B cell (primary cell): ENCODE measurements around the gene GGT6. TPM values are rescaled to one million over a fixed set of nuclear protein-coding genes. Genes with fewer than 3 reads are reported as not detected.
"Not testable (repeated sequence)": the region's sequence is repeated elsewhere in the genome, so short reads cannot be mapped to it uniquely, and the experiment has no call there.

Source experiments
- ATAC-seq: fragments of 200-7000 bp; cut with Tn5 transposase; one replicate; pipeline ENCODE4 v1.10.0; 2021; ENCODE audit warnings: low read depth, mild to moderate bottlenecking, moderate number of reproducible peaks, moderate library complexity
- CTCF ChIA-PET: fragments of 350-600 bp; sonication (Branson Sonifier 250); formaldehyde crosslinking; loops from one replicate; lab custom pipeline; 2021; ENCODE audit warnings: antibody characterized with exemption, inconsistent platforms; lab: Charles Lee
- POLR2A ChIA-PET: fragments of 350-600 bp; sonication (Branson Sonifier 250); formaldehyde crosslinking; loops from one replicate; lab custom pipeline; 2021; ENCODE audit warnings: antibody characterized with exemption; lab: Charles Lee
- DNase-seq: peaks from one replicate; pipeline ENCODE4 v3.0.0; 2013
- H2AFZ ChIP-seq: 2 replicates; pipeline ENCODE4 v1.6.1; 2012; ENCODE audit warnings: mild to moderate bottlenecking, low read depth, low read length; ENCODE audit not compliant: insufficient read depth, poor library complexity, severe bottlenecking
- H3K27ac ChIP-seq, 2 donors: 1 replicate in 1 of 2; 2 replicates in 1 of 2; pipeline ENCODE4 v1.5.1; 2012 to 2013; ENCODE audit warnings: low read length in 2 of 2, mild to moderate bottlenecking in 2 of 2, moderate library complexity in 1 of 2
- H3K27me3 ChIP-seq, 4 experiments: fragments of 200-600 bp in 1 of 4; sonication (generic) in 1 of 4; replicated peaks in 1 of 4; 1 replicate in 2 of 4; 2 replicates in 2 of 4; pipeline versions ENCODE4 v1.6.1 to v1.7.0; 2013 to 2016; ENCODE audit warnings: low read length in 3 of 4, mild to moderate bottlenecking in 2 of 4, mixed read lengths in 1 of 4, moderate library complexity in 1 of 4; ENCODE audit not compliant: insufficient read depth in 4 of 4, control insufficient read depth in 3 of 4; ENCODE audit errors: control extremely low read depth in 1 of 4
- H3K36me3 ChIP-seq, 2 experiments: replicated peaks in 1 of 2; 1 replicate in 1 of 2; 2 replicates in 1 of 2; pipeline versions ENCODE4 v1.6.1 to v1.7.1; 2013; ENCODE audit warnings: low read length in 1 of 2; ENCODE audit not compliant: insufficient read depth in 2 of 2, control insufficient read depth in 1 of 2; ENCODE audit errors: control extremely low read depth in 1 of 2, extremely low read depth in 1 of 2
- H3K4me1 ChIP-seq, 2 donors: fragments of 200-600 bp in 1 of 2; sonication (generic) in 1 of 2; 1 replicate in 1 of 2; 2 replicates in 1 of 2; pipeline versions ENCODE4 v1.5.1 to v1.6.1; 2013 to 2017; ENCODE audit warnings: low read length in 2 of 2; ENCODE audit not compliant: control insufficient read depth in 2 of 2, insufficient read depth in 2 of 2
- H3K4me2 ChIP-seq: replicated peaks from 2 replicates; pipeline ENCODE3; 2012; ENCODE audit warnings: mild to moderate bottlenecking, low read depth, low read length; ENCODE audit not compliant: poor library complexity, severe bottlenecking
- H3K4me3 ChIP-seq, 5 experiments: fragments of 200-600 bp in 1 of 5; sonication (generic) in 1 of 5; 1 replicate in 3 of 5; 2 replicates in 2 of 5; pipeline versions ENCODE4 v1.5.1 to v1.7.0; 2011 to 2016; ENCODE audit warnings: low read length in 4 of 5, mild to moderate bottlenecking in 4 of 5, low read depth in 2 of 5, control low read depth in 1 of 5, moderate library complexity in 1 of 5; ENCODE audit not compliant: insufficient read depth in 1 of 5; ENCODE audit errors: control extremely low read depth in 1 of 5, extremely low read depth in 1 of 5
- H3K79me2 ChIP-seq: fragments of 200-600 bp; sonication (generic); one replicate; pipeline ENCODE4 v1.6.0; 2016; ENCODE audit warnings: low read length; ENCODE audit not compliant: control insufficient read depth, insufficient read depth
- H3K9ac ChIP-seq: fragments of 200-600 bp; sonication (generic); 2 replicates; pipeline ENCODE4 v1.6.1; 2017; ENCODE audit warnings: mild to moderate bottlenecking, low read length, moderate library complexity
- H3K9me3 ChIP-seq, 3 donors: one replicate each; pipeline versions ENCODE4 v1.6.1 to v1.7.1; 2013; ENCODE audit warnings: low read length in 2 of 3; ENCODE audit not compliant: control insufficient read depth in 2 of 3, insufficient read depth in 1 of 3; ENCODE audit errors: control extremely low read depth in 1 of 3
- H4K20me1 ChIP-seq: 2 replicates; pipeline ENCODE4 v1.6.0; 2012; ENCODE audit warnings: mild to moderate bottlenecking, low read length; ENCODE audit not compliant: insufficient read depth, control insufficient read depth, poor library complexity, severe bottlenecking
- H3K27ac Mint-ChIP-seq: one replicate; pipeline ENCODE4 v1.8.0; 2021; ENCODE audit warnings: mixed read lengths
- H3K27me3 Mint-ChIP-seq: one replicate; pipeline ENCODE4 v1.8.0; 2021; ENCODE audit warnings: mixed read lengths
- H3K4me1 Mint-ChIP-seq: one replicate; pipeline ENCODE4 v1.8.0; 2021; ENCODE audit warnings: mixed read lengths
- H3K4me3 Mint-ChIP-seq: one replicate; pipeline ENCODE4 v1.8.0; 2021; ENCODE audit warnings: mixed read lengths
- H3K9me3 Mint-ChIP-seq: one replicate; pipeline ENCODE4 v1.8.0; 2022; ENCODE audit warnings: mixed read lengths; ENCODE audit not compliant: insufficient read depth
- EZH2 ChIP-seq: IDR thresholded peaks from 2 replicates; pipeline ENCODE4 v1.6.1; 2012; ENCODE audit warnings: borderline replicate concordance, low read depth, mild to moderate bottlenecking, moderate library complexity, low read length; ENCODE audit not compliant: insufficient read depth, poor library complexity, severe bottlenecking
- WGBS: methylation state at CpG from one replicate; pipeline ENCODE4 v1.1.5; 2013; ENCODE audit warnings: missing lambda C conversion rate; ENCODE audit not compliant: insufficient coverage; 5-methylcytosine and 5-hydroxymethylcytosine counted together
- intact Hi-C: fragments of 100-400 bp; cut with micrococcal nuclease; formaldehyde crosslinking; loops from one replicate; pipeline ENCODE4 v1.10.0; 2022
- polyA plus RNA-seq: library from polyadenylated mRNA; depleted of rRNA; stranded (reverse); fragments of >200 nt; gene quantifications from 2 replicates; pipeline ENCODE4 v1.2.3, GENCODE V29; 2012
- total RNA-seq, 2 donors: library from RNA; stranded (reverse); fragments of 120-200 nt in 1 of 2; gene quantifications; 1 replicate in 1 of 2; 2 replicates in 1 of 2; pipeline versions ENCODE4 v1.2.3 to v1.2.4, GENCODE V29; 2013 to 2022
- TF ChIP-seq, protein P1 (sequence below): fragments of 200-600 bp; IDR thresholded peaks from one replicate; pipeline ENCODE4 v1.8.0; 2022; ENCODE audit warnings: antibody characterized with exemption, mild to moderate bottlenecking

The GGT6 gene
- total and polyA plus RNA-seq, 2 donors (not counting 1 experiment from before 2014, with no cell fraction given), result not detected

DNA sequence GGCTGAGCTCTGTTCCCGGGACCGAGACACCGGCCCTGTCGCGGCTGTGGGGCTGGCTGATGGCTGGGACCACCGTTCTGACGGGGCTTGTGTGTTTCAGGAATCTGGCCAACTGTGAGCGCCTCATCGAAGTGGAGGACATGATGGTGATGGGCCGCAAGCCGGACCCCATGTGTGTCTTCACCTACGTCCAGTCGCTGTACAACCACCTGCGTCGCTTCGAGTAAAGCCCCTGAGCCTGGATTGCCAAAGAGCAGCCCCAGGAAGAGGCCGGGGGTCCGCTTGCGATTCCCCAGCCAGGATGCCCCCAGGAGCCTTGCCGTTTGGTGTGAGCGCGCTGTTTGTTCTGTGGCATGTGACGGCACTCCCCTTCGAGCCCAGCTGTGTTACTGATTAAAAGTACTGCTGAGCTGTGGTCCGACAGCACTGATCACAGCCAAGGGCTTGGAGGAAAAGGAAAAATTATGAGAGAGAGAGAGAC lies 46.9 kb upstream of the GGT6 start:
- H3K4me1 Mint-ChIP-seq, result no peaks in the 10 kb centered on the region
- no peak overlapping the region for H3K4me2 ChIP-seq
- no peak overlapping the region for H3K4me3 ChIP-seq
- no peak overlapping the region for H3K27ac Mint-ChIP-seq
- no peak for DNase-seq
- no peaks in the 10 kb centered on the region for H3K9me3 Mint-ChIP-seq
- no peak overlapping the region for H3K4me3 Mint-ChIP-seq
- H3K27ac ChIP-seq, result no peak overlapping the region
- H3K79me2 ChIP-seq, result no peaks in the 10 kb centered on the region
- H2AFZ ChIP-seq, result no peak overlapping the region
- H3K9ac ChIP-seq, result no peak overlapping the region
- H3K27me3 Mint-ChIP-seq, result peaks cover 40% of the 10 kb centered on the region
- no peak for TF ChIP-seq EZH2
- TF ChIP-seq, protein P1, sequence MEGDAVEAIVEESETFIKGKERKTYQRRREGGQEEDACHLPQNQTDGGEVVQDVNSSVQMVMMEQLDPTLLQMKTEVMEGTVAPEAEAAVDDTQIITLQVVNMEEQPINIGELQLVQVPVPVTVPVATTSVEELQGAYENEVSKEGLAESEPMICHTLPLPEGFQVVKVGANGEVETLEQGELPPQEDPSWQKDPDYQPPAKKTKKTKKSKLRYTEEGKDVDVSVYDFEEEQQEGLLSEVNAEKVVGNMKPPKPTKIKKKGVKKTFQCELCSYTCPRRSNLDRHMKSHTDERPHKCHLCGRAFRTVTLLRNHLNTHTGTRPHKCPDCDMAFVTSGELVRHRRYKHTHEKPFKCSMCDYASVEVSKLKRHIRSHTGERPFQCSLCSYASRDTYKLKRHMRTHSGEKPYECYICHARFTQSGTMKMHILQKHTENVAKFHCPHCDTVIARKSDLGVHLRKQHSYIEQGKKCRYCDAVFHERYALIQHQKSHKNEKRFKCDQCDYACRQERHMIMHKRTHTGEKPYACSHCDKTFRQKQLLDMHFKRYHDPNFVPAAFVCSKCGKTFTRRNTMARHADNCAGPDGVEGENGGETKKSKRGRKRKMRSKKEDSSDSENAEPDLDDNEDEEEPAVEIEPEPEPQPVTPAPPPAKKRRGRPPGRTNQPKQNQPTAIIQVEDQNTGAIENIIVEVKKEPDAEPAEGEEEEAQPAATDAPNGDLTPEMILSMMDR, result no peak
- POLR2A ChIA-PET, result no interaction called here
- H3K36me3 ChIP-seq, result no peaks in the 10 kb centered on the region
- H3K4me1 ChIP-seq, result no peaks in the 10 kb centered on the region
- intact Hi-C loops, result no loop called here
- no peaks in the 10 kb centered on the region for H4K20me1 ChIP-seq
- no peak for ATAC-seq
- H3K9me3 ChIP-seq, result no peaks in the 10 kb centered on the region
- H3K27me3 ChIP-seq, result peaks cover 0 to 8% (median 1%) of the 10 kb centered on the region in 4 experiments
- CTCF ChIA-PET, result interaction anchor here (0.6 kb wide), 2 partner anchors 8 to 100 kb away, joined by 3 read pairs; no protein-coding TSS in a partner anchor
- 77% methylated on average over 24 of the region's 25 CpGs for WGBS

DNA sequence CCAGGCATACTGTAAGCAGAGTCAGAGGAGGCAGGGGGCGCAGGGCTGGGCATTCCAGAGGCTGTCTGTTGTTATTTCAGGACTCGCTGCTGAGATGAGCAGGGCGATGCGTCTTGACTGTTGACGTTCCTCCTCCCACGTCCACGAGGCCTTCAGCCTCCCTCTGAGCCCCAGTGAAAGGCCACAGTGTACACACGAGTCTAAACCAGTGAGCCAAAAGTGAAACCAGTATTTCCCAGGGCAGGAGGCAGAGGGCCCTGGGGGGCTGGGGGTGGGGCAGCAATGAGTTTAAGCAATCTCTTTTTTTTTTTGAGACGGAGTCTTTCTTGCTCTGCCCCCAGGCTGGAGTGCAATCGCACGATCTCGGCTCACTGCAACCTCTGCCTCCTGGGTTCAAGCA lies 45.4 kb upstream of the GGT6 start:
- H4K20me1 ChIP-seq, result no peaks in the 10 kb centered on the region
- peaks cover 0 to 8% (median 1%) of the 10 kb centered on the region in 4 experiments for H3K27me3 ChIP-seq
- no peak overlapping the region for H3K27ac ChIP-seq
- H3K4me3 ChIP-seq, result no peak overlapping the region
- H3K4me1 ChIP-seq, result no peaks in the 10 kb centered on the region
- WGBS, result 31% methylated on average over 8 of the region's 12 CpGs
- H3K9me3 ChIP-seq, result no peaks in the 10 kb centered on the region
- Mint-ChIP-seq H3K4me1 (no peaks in the 10 kb centered on the region), H3K27me3 (peaks cover 36% of the 10 kb centered on the region), H3K27ac (no peak overlapping the region), H3K9me3 (no peaks in the 10 kb centered on the region), H3K4me3 (no peak overlapping the region)
- ATAC-seq (no peak), DNase-seq (no peak)
- H3K9ac ChIP-seq, result no peak overlapping the region
- H3K79me2 ChIP-seq, result no peaks in the 10 kb centered on the region
- intact Hi-C loops, result no loop called here
- ChIA-PET CTCF (no interaction called here), POLR2A (no interaction called here)
- TF ChIP-seq, protein P1, result no peak
- no peak for TF ChIP-seq EZH2
- no peak overlapping the region for H3K4me2 ChIP-seq
- H2AFZ ChIP-seq, result no peak overlapping the region
- H3K36me3 ChIP-seq, result no peaks in the 10 kb centered on the region

DNA sequence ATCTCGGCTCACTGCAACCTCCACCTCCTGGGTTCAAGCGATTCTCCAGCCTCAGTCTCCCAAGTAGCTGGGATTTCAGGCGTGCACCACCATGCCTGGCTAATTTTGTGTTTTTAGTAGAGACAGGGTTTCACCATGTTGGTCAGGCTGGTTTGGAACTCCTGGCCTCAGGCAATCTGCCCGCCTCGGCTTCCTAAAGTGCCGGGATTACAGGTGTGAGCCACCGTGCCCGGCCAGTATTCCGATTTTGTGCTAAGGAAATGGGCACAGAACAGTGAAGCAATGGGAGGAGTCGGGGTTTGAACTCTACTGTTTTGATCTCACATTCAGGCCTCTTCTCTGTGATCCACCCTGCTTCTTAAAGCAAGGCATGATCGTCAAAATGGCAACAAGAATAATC lies 44.4 kb upstream of the GGT6 start:
- intact Hi-C loops, POLR2A ChIA-PET: not testable (repeated sequence)
- H3K27me3 Mint-ChIP-seq, result peaks cover 33% of the 10 kb centered on the region

More for the DNA sequence above, 44.4 kb upstream of the GGT6 start:
- 95% methylated on average over 8 of the region's 11 CpGs for WGBS
- H3K4me1 Mint-ChIP-seq, H2AFZ ChIP-seq, H3K4me3 Mint-ChIP-seq, H3K4me2 ChIP-seq, H3K79me2 ChIP-seq, ATAC-seq, H3K27me3 ChIP-seq, H3K36me3 ChIP-seq, CTCF ChIA-PET, H3K9ac ChIP-seq, H4K20me1 ChIP-seq, H3K27ac Mint-ChIP-seq, H3K27ac ChIP-seq, H3K9me3 Mint-ChIP-seq, DNase-seq, H3K4me1 ChIP-seq, H3K4me3 ChIP-seq, H3K9me3 ChIP-seq: not testable (repeated sequence)
